PFSK-1 (cell line): ENCODE results near the gene STARD4.

Experiments
- POLR2AphosphoS5 ChIP-seq: IDR thresholded peaks from 2 replicates; pipeline ENCODE4 v1.6.1; 2012; ENCODE audit warnings: low read depth, mild to moderate bottlenecking, control low read depth, low read length, moderate library complexity
- SIN3A ChIP-seq: IDR thresholded peaks from 2 replicates; pipeline ENCODE4 v1.6.1; 2012; ENCODE audit warnings: mild to moderate bottlenecking, low read length, moderate library complexity, borderline replicate concordance; ENCODE audit not compliant: insufficient read depth
- TAF1 ChIP-seq: IDR thresholded peaks from 2 replicates; pipeline ENCODE4 v1.6.1; 2012; ENCODE audit warnings: low read length, control low read depth, borderline replicate concordance; ENCODE audit not compliant: insufficient read depth
- TF ChIP-seq, protein P1 (sequence below), 2 experiments: IDR thresholded peaks; 2 replicates each; pipeline versions ENCODE4 v1.6.1 to v1.8.0; 2011 to 2012; ENCODE audit warnings: low read depth in 2 of 2, low read length in 2 of 2, control low read depth in 1 of 2, inconsistent platforms in 1 of 2, mild to moderate bottlenecking in 1 of 2, moderate library complexity in 1 of 2; ENCODE audit not compliant: insufficient read depth in 1 of 2

DNA sequence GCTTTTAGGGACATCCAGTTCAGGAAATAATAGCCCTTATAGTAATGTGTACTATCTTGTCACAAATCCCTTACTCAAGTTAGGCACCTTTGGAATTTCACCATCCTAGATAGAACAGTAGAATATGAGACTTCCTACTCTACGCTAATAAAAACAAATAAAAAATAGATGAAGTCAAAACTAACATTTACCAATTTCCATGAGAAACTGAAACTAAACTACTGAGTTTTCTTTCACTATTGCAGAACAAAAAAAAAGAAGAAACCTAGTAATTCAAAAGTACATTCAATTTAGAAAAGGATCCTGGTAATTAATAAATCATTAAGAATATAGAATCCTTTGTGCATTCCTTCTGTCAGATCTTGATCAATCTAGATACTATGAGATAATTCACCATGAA, 14.0 kb downstream of the STARD4 start:
- TF ChIP-seq POLR2AphosphoS5 (no peak), TAF1 (no peak), SIN3A (no peak)
- TF ChIP-seq, protein P1, sequence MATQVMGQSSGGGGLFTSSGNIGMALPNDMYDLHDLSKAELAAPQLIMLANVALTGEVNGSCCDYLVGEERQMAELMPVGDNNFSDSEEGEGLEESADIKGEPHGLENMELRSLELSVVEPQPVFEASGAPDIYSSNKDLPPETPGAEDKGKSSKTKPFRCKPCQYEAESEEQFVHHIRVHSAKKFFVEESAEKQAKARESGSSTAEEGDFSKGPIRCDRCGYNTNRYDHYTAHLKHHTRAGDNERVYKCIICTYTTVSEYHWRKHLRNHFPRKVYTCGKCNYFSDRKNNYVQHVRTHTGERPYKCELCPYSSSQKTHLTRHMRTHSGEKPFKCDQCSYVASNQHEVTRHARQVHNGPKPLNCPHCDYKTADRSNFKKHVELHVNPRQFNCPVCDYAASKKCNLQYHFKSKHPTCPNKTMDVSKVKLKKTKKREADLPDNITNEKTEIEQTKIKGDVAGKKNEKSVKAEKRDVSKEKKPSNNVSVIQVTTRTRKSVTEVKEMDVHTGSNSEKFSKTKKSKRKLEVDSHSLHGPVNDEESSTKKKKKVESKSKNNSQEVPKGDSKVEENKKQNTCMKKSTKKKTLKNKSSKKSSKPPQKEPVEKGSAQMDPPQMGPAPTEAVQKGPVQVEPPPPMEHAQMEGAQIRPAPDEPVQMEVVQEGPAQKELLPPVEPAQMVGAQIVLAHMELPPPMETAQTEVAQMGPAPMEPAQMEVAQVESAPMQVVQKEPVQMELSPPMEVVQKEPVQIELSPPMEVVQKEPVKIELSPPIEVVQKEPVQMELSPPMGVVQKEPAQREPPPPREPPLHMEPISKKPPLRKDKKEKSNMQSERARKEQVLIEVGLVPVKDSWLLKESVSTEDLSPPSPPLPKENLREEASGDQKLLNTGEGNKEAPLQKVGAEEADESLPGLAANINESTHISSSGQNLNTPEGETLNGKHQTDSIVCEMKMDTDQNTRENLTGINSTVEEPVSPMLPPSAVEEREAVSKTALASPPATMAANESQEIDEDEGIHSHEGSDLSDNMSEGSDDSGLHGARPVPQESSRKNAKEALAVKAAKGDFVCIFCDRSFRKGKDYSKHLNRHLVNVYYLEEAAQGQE (IDR thresholded peaks at IDR 0.05; ENCODE audit: insufficient read depth in 1 of 2, low read depth in 2 of 2, low read length in 2 of 2), result no peak
